Measurements from ENCODE around the gene NECTIN1.

DNA sequence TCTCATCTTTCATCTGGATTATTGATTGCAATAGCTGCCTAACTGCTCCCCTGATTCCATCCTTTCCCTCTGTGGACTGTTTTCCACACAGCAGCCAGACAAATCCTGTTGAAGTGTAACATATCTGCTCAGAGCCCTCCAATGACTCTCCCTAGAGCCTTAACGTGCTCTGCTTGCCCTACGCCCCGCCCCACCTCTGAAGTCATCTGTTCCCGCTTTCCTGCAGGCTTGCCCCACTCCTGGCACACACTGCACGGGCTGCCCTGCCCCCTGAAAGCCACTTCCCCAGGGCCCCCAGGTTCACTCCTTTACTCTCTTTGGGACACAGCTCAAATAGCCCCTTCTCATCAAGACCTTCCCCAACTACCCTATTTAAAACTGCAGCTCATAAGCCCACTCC lies 59.5 kb downstream of the NECTIN1 start:
- TF ChIP-seq, protein P1, sequence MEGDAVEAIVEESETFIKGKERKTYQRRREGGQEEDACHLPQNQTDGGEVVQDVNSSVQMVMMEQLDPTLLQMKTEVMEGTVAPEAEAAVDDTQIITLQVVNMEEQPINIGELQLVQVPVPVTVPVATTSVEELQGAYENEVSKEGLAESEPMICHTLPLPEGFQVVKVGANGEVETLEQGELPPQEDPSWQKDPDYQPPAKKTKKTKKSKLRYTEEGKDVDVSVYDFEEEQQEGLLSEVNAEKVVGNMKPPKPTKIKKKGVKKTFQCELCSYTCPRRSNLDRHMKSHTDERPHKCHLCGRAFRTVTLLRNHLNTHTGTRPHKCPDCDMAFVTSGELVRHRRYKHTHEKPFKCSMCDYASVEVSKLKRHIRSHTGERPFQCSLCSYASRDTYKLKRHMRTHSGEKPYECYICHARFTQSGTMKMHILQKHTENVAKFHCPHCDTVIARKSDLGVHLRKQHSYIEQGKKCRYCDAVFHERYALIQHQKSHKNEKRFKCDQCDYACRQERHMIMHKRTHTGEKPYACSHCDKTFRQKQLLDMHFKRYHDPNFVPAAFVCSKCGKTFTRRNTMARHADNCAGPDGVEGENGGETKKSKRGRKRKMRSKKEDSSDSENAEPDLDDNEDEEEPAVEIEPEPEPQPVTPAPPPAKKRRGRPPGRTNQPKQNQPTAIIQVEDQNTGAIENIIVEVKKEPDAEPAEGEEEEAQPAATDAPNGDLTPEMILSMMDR (IDR thresholded peaks at IDR 0.05; ENCODE audit: low read depth, low read length, poor library complexity, severe bottlenecking): no peak
- TF ChIP-seq EZH2phosphoT487 (IDR thresholded peaks at IDR 0.05; ENCODE audit: borderline replicate concordance, low read length): no peak

Data from DOHH2 (cell line).